Suprapubic skin (tissue), 3 donors: Measurements from ENCODE around the gene GPSM1.

Experiments used
- EP300 ChIP-seq: sonication (generic); formaldehyde crosslinking; IDR thresholded peaks from one replicate; pipeline ENCODE4 v1.6.1; 2017; ENCODE audit warnings: antibody characterized with exemption
- TF ChIP-seq, protein P1 (sequence below), 2 donors: fragments of 200-600 bp in 1 of 2; fragments of 450-650 bp in 1 of 2; sonication (generic) in 1 of 2; IDR thresholded peaks; one replicate each; pipeline ENCODE4 v1.5.1; 2016 to 2019; ENCODE audit warnings: antibody characterized with exemption in 2 of 2, mild to moderate bottlenecking in 1 of 2, moderate library complexity in 1 of 2

DNA sequence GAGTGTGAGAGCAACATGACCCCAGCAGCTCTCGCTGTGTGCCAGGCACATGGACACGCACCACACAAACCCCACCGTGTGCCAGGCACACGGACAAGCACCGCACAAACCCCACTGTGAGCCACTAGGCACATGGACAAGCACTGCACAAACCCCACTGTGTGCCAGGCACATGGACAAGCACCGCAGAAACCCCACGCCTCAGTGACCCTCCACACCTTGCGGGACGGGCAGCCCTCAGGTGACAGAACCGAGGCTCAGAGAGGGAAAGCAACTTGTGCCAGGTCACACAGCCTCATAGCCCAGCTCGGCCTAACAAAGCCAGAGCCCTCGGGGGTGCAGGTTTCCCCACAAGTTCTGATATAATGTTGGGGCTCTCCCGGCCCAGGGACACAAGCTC is 2.0 kb upstream of the GPSM1 start:
- TF ChIP-seq, protein P1, sequence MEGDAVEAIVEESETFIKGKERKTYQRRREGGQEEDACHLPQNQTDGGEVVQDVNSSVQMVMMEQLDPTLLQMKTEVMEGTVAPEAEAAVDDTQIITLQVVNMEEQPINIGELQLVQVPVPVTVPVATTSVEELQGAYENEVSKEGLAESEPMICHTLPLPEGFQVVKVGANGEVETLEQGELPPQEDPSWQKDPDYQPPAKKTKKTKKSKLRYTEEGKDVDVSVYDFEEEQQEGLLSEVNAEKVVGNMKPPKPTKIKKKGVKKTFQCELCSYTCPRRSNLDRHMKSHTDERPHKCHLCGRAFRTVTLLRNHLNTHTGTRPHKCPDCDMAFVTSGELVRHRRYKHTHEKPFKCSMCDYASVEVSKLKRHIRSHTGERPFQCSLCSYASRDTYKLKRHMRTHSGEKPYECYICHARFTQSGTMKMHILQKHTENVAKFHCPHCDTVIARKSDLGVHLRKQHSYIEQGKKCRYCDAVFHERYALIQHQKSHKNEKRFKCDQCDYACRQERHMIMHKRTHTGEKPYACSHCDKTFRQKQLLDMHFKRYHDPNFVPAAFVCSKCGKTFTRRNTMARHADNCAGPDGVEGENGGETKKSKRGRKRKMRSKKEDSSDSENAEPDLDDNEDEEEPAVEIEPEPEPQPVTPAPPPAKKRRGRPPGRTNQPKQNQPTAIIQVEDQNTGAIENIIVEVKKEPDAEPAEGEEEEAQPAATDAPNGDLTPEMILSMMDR (IDR thresholded peaks at IDR 0.05): no peak
- TF ChIP-seq EP300: no peak
